Endodermal cell (in vitro differentiated cells): ENCODE measurements around the gene SLC6A5. TPM values are rescaled to one million over a fixed set of nuclear protein-coding genes. Genes with fewer than 3 reads are reported as not detected.
A peak's percentile ranks its signal among the peaks of the same experiment; 100 is the strongest.

ENCODE experiments used
- DNase-seq: peaks from one replicate; pipeline ENCODE4 v3.0.0-alpha.2; 2017
- H3K27ac ChIP-seq: 2 replicates; pipeline ENCODE4 v1.5.1; 2013; ENCODE audit warnings: mild to moderate bottlenecking, low read depth, low read length, moderate library complexity
- H3K27me3 ChIP-seq: 2 replicates; pipeline ENCODE4 v1.6.1; 2013; ENCODE audit warnings: mild to moderate bottlenecking, low read length, moderate library complexity; ENCODE audit not compliant: insufficient read depth, control insufficient read depth, poor library complexity, severe bottlenecking
- H3K36me3 ChIP-seq: 2 replicates; pipeline ENCODE4 v1.7.0; 2013; ENCODE audit warnings: mild to moderate bottlenecking, low read length, moderate library complexity; ENCODE audit not compliant: control insufficient read depth, insufficient read depth
- H3K4me1 ChIP-seq: one replicate; pipeline ENCODE4 v1.7.0; 2013; ENCODE audit warnings: low read length; ENCODE audit not compliant: control insufficient read depth, insufficient read depth
- H3K4me3 ChIP-seq: 2 replicates; pipeline ENCODE4 v1.5.1; 2013; ENCODE audit warnings: mild to moderate bottlenecking, low read length, moderate library complexity
- H3K9ac ChIP-seq: 2 replicates; pipeline ENCODE4 v1.6.1; 2013; ENCODE audit warnings: mild to moderate bottlenecking, low read length, moderate library complexity; ENCODE audit not compliant: poor library complexity, severe bottlenecking; ENCODE audit errors: extremely low read depth
- H3K9me3 ChIP-seq: 2 replicates; pipeline ENCODE4 v1.6.1; 2013; ENCODE audit warnings: mild to moderate bottlenecking, low read length, moderate library complexity; ENCODE audit not compliant: control insufficient read depth
- H3K27ac Mint-ChIP-seq: 2 replicates; pipeline ENCODE4 v1.8.0; 2020; ENCODE audit warnings: mixed read lengths
- H3K27me3 Mint-ChIP-seq: 2 replicates; pipeline ENCODE4 v1.8.0; 2021; ENCODE audit warnings: mild to moderate bottlenecking, mixed read lengths; ENCODE audit not compliant: insufficient read depth
- H3K36me3 Mint-ChIP-seq: 2 replicates; pipeline ENCODE4 v1.8.0; 2020; ENCODE audit warnings: low read depth, mixed read lengths
- H3K4me1 Mint-ChIP-seq: 2 replicates; pipeline ENCODE4 v1.8.0; 2020; ENCODE audit warnings: mixed read lengths
- H3K4me3 Mint-ChIP-seq: 2 replicates; pipeline ENCODE4 v1.8.0; 2020; ENCODE audit warnings: mild to moderate bottlenecking, moderate library complexity, mixed read lengths
- H3K9me3 Mint-ChIP-seq: 2 replicates; pipeline ENCODE4 v1.8.0; 2020; ENCODE audit warnings: mild to moderate bottlenecking, mixed read lengths
- WGBS, 2 experiments: methylation state at CpG; one replicate each; pipeline versions ENCODE4 v1.1.5 to v1.1.7; 2013; ENCODE audit warnings: missing lambda C conversion rate in 2 of 2, mixed read lengths in 1 of 2; ENCODE audit not compliant: insufficient coverage in 1 of 2, insufficient read length in 1 of 2; 5-methylcytosine and 5-hydroxymethylcytosine counted together
- total RNA-seq, 2 donors: library from RNA; stranded (reverse); fragmentation: NEBNext Ultra II Directional in 1 of 2; extraction: Animal tissue kit (Norgen Biotek cat#: 25700) in 1 of 2; gene quantifications; 2 replicates in 1 of 2; 3 replicates in 1 of 2; pipeline ENCODE4 v1.2.1, GENCODE V29; 2021
- TF ChIP-seq, protein P1 (sequence below): fragments of 200-600 bp; sonication (generic); conservative IDR thresholded peaks from 2 replicates; pipeline ENCODE4 v1.5.0; 2021; ENCODE audit warnings: antibody characterized with exemption, mild to moderate bottlenecking

Gene SLC6A5
- total RNA-seq, 2 donors from 2014 or later: not detected

DNA sequence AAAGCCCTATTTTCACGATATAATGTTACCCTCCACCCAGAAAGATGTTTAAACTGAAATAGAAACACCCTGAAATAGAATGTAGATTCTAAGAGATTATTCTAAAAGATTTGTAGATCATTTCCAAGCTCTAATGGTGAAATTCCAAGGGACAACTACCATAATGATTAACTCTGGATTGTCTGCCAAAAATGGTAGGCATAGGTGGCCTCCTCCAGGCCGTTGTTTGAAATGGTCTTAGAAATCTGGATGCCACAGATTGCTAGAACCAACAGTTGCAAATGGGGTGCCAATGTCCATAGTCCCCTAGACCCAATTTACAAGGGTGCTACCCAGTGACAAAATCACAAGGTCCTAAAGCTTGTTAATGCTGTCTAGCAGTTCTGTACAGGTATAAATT is 6.7 kb upstream of the SLC6A5 start:
- Histone ChIP-seq H3K4me1 (no peaks in the 10 kb centered on the region), H3K9me3 (no peaks in the 10 kb centered on the region), H3K36me3 (no peaks in the 10 kb centered on the region), H3K27me3 (peaks cover 48% of the 10 kb centered on the region), H3K4me3 (no peak overlapping the region), H3K27ac (no peak overlapping the region), H3K9ac (no peak overlapping the region)
- no peak overlapping the region for H3K4me3 Mint-ChIP-seq
- TF ChIP-seq, protein P1, sequence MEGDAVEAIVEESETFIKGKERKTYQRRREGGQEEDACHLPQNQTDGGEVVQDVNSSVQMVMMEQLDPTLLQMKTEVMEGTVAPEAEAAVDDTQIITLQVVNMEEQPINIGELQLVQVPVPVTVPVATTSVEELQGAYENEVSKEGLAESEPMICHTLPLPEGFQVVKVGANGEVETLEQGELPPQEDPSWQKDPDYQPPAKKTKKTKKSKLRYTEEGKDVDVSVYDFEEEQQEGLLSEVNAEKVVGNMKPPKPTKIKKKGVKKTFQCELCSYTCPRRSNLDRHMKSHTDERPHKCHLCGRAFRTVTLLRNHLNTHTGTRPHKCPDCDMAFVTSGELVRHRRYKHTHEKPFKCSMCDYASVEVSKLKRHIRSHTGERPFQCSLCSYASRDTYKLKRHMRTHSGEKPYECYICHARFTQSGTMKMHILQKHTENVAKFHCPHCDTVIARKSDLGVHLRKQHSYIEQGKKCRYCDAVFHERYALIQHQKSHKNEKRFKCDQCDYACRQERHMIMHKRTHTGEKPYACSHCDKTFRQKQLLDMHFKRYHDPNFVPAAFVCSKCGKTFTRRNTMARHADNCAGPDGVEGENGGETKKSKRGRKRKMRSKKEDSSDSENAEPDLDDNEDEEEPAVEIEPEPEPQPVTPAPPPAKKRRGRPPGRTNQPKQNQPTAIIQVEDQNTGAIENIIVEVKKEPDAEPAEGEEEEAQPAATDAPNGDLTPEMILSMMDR: peak; percentile 64
- no peaks in the 10 kb centered on the region for H3K36me3 Mint-ChIP-seq
- H3K27me3 Mint-ChIP-seq: peaks cover 49% of the 10 kb centered on the region
- 84% methylated on average over 2 of the region's 2 CpGs; no CpG with 5 or more reads in 1 of the 2 experiments for WGBS, 2 experiments
- no peak for DNase-seq
- no peaks in the 10 kb centered on the region for H3K9me3 Mint-ChIP-seq
- H3K4me1 Mint-ChIP-seq: peaks cover 4% of the 10 kb centered on the region
- H3K27ac Mint-ChIP-seq: no peak overlapping the region

DNA sequence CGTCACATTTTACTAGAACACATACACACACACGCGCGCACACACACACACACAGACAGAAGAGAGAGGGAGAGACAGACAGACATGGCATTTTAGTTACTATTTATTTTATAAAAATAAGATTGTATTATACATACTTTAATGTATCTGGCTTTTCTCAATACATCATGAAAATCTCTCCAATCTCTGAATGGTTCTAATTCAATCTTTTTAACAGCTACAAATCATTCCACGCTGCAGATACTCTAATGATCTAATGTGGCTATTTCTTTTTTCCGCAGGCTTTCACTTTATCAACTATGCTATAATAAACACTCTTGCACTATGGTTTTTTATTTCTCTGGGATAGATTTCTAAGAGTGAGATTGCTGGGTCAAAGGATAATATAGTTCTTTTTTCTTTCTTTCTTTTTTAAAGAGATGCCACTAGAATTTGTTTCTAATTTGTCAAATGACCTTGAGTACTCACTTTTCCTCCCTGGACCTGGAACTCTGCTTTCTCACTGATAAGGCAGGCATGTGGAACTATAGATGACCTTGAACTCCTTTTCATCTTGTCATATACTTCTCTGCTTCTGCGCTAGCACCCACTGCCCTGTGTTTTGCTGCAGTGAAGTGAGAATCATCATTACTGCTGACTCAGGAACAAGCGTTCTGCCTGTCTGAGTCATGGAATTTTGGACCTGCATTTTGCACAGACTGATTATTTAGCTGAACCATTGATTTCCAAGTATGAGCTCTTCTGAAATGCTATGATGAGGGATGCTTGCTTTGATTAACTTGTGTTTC is 4.9 kb upstream of the SLC6A5 start:
- H3K4me3 Mint-ChIP-seq: no peak overlapping the region
- WGBS, 2 experiments: 86 to 95% methylated on average over 3 to 4 of the region's 8 CpGs
- H3K4me1 Mint-ChIP-seq: peaks cover 4% of the 10 kb centered on the region
- Histone ChIP-seq H3K9me3 (no peaks in the 10 kb centered on the region), H3K9ac (no peak overlapping the region), H3K4me1 (no peaks in the 10 kb centered on the region), H3K4me3 (no peak overlapping the region), H3K36me3 (no peaks in the 10 kb centered on the region), H3K27me3 (peaks cover 65% of the 10 kb centered on the region), H3K27ac (no peak overlapping the region)
- H3K9me3 Mint-ChIP-seq: no peaks in the 10 kb centered on the region
- no peak for DNase-seq
- H3K27me3 Mint-ChIP-seq: peaks cover 65% of the 10 kb centered on the region
- no peaks in the 10 kb centered on the region for H3K36me3 Mint-ChIP-seq
- TF ChIP-seq, protein P1: no peak
- no peak overlapping the region for H3K27ac Mint-ChIP-seq

DNA sequence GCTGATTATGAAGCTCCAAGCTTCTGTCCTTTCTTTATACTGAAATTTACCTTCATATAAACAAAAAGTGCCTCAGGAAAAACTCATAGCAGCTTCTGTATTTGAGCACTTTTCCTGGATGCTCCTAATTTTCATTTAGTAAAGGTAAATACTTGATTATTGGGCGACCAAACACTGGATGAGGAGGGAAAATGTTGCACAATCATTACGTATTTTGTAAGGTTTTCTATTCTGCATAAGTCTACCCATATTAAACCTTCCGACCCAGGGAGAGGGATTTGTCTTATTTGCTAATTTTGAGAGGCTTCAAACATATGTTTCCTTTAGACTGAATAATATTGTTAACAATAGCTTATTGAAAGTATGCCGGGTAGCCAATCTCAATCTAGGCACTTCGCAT is 4.3 kb upstream of the SLC6A5 start:
- Mint-ChIP-seq H3K4me1 (peaks cover 6% of the 10 kb centered on the region), H3K27me3 (peaks cover 69% of the 10 kb centered on the region), H3K9me3 (no peaks in the 10 kb centered on the region), H3K36me3 (no peaks in the 10 kb centered on the region), H3K4me3 (no peak overlapping the region), H3K27ac (no peak overlapping the region)
- TF ChIP-seq, protein P1: no peak
- DNase-seq: no peak
- H3K4me3 ChIP-seq: no peak overlapping the region
- no peak overlapping the region for H3K9ac ChIP-seq
- WGBS, 2 experiments: 96 to 100% methylated on average over 2 to 5 of the region's 5 CpGs
- no peaks in the 10 kb centered on the region for H3K9me3 ChIP-seq
- H3K36me3 ChIP-seq: no peaks in the 10 kb centered on the region
- H3K4me1 ChIP-seq: no peaks in the 10 kb centered on the region
- H3K27ac ChIP-seq: no peak overlapping the region
- peaks cover 71% of the 10 kb centered on the region for H3K27me3 ChIP-seq
